Testis (tissue), 3 donors: ENCODE data around the gene ABHD12. TPM values are rescaled to one million over a fixed set of nuclear protein-coding genes. Genes with fewer than 3 reads are reported as not detected.

Experiments
- DNase-seq: peaks from one replicate; pipeline ENCODE4 v3.0.0-alpha.2; 2019
- H3K27ac ChIP-seq, 2 donors: fragments of 200-600 bp; sonication (generic); one replicate each; pipeline ENCODE4 v1.5.1; 2019
- H3K27me3 ChIP-seq: fragments of 200-600 bp; sonication (generic); one replicate; pipeline ENCODE4 v1.5.1; 2019
- H3K36me3 ChIP-seq: fragments of 200-600 bp; sonication (generic); one replicate; pipeline ENCODE4 v1.5.1; 2017; ENCODE audit warnings: low read depth; ENCODE audit errors: missing control alignments
- H3K4me1 ChIP-seq: fragments of 200-600 bp; sonication (generic); one replicate; pipeline ENCODE4 v1.5.1; 2019
- H3K4me3 ChIP-seq, 2 donors: fragments of 200-600 bp; sonication (generic); one replicate each; pipeline ENCODE4 v1.5.1; 2017 to 2019
- H3K9me3 ChIP-seq: fragments of 200-600 bp; sonication (generic); one replicate; pipeline ENCODE4 v1.5.1; 2017
- POLR2A ChIP-seq: fragments of 450-650 bp; IDR thresholded peaks from one replicate; pipeline ENCODE4 v1.6.1; 2017; ENCODE audit warnings: antibody characterized with exemption, mild to moderate bottlenecking, moderate library complexity
- WGBS, 2 donors: methylation state at CpG; one replicate each; pipeline ENCODE4 v1.1.5; 2018; 5-methylcytosine and 5-hydroxymethylcytosine counted together
- intact Hi-C: fragments of 100-400 bp; cut with DNase I; formaldehyde crosslinking; loops from one replicate; pipeline ENCODE4 v1.15.1; 2023; ENCODE audit warnings: low total_unique reads
- polyA plus RNA-seq: library from polyadenylated mRNA; stranded (reverse); fragments of 350-450 nt; fragmentation: Illumina TruSeq; extraction: RNeasy Lipid Tissue Mini Kit (QIAGEN cat#74804); gene quantifications from one replicate; pipeline ENCODE4 v1.2.3, GENCODE V29; 2014; ENCODE audit warnings: low read depth, low replicate concordance; ENCODE audit not compliant: insufficient read depth
- total RNA-seq, 2 donors: library from RNA; depleted of rRNA; stranded (reverse); fragments of >200 nt; gene quantifications; one replicate each; pipeline ENCODE4 v1.2.3, GENCODE V29; 2016
- TF ChIP-seq, protein P1 (sequence below), 3 experiments: fragments of 450-650 bp in 2 of 3; fragments of 200-600 bp in 1 of 3; sonication (generic) in 1 of 3; IDR thresholded peaks; one replicate each; pipeline ENCODE4 v1.5.1; 2016 to 2019; ENCODE audit warnings: antibody characterized with exemption in 3 of 3, mild to moderate bottlenecking in 2 of 3, moderate library complexity in 1 of 3

ABHD12 gene
- total and polyA plus RNA-seq, 3 donors from 2014 or later: 40.8 to 51.5 (median 47.5) TPM

DNA sequence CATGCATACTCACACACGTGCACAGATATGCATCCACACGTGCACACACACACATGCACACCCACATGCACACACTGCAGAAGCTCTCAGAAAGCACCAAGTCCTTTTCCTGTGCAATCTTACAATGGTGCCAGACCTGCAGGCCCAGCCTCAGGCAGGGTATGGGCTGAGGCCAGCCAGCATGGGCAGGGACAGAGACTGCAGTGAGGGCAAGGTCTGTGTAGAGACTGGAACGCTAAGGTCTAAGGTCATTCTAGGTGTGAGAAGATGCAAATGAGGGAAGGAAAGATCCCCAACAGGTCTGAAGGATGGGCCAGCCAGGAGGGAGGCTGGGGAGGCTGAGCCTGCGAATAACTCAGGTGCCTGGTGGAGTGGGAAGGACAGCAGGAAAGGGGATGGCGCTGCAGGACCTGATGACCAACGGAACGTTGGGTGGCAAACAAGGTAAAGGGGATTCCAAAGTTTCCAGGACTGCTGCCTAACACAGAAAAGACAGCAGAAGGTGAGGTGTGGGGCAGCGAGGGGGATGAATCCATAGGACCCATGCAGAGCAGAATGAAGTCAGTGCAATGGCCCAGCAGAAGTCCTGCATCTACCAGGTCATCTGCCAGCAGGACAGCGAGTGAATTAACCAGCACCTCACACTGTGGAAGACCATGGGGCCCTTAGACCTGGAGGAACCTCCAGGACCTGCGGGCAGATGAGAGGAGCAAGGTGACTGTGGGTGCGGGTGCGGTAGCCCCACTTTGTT lies 67.0 kb downstream of the ABHD12 start:
- H3K27ac ChIP-seq: no peak overlapping the region
- intact Hi-C loops: no loop called here
- no peak overlapping the region for H3K4me3 ChIP-seq
- no peaks in the 10 kb centered on the region for H3K9me3 ChIP-seq
- DNase-seq: no peak
- H3K36me3 ChIP-seq: no peaks in the 10 kb centered on the region
- TF ChIP-seq POLR2A: no peak
- TF ChIP-seq, protein P1, sequence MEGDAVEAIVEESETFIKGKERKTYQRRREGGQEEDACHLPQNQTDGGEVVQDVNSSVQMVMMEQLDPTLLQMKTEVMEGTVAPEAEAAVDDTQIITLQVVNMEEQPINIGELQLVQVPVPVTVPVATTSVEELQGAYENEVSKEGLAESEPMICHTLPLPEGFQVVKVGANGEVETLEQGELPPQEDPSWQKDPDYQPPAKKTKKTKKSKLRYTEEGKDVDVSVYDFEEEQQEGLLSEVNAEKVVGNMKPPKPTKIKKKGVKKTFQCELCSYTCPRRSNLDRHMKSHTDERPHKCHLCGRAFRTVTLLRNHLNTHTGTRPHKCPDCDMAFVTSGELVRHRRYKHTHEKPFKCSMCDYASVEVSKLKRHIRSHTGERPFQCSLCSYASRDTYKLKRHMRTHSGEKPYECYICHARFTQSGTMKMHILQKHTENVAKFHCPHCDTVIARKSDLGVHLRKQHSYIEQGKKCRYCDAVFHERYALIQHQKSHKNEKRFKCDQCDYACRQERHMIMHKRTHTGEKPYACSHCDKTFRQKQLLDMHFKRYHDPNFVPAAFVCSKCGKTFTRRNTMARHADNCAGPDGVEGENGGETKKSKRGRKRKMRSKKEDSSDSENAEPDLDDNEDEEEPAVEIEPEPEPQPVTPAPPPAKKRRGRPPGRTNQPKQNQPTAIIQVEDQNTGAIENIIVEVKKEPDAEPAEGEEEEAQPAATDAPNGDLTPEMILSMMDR (IDR thresholded peaks at IDR 0.05): no peak
- H3K4me1 ChIP-seq: peaks cover 4% of the 10 kb centered on the region
- no peaks in the 10 kb centered on the region for H3K27me3 ChIP-seq
- 93 to 95% methylated on average over 12 of the region's 12 CpGs for WGBS, 2 donors

DNA sequence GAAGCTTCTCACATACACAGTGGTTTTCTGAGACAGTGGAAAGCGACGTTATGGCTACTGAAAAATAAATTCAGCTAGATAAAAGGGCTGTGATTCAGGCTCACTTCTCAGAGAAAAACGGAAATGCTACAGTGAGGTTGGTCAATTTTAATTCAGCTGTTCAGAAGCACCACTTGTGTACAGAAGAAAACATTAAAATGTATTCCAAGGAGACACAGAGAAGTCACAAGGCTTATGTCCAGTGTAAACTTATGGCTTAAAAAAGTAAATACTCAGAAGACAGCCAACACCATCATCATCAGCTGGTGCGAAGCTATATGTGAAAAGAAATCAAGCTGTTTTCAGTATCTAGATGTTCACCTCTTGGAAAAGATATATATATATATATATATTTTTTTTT lies 68.6 kb downstream of the ABHD12 start:
- Histone ChIP-seq H3K36me3 (no peaks in the 10 kb centered on the region), H3K4me1 (peaks cover 4% of the 10 kb centered on the region), H3K27ac (no peak overlapping the region), H3K4me3 (no peak overlapping the region), H3K27me3 (no peaks in the 10 kb centered on the region), H3K9me3 (no peaks in the 10 kb centered on the region)
- WGBS, 2 donors: 90 to 95% methylated on average over 4 of the region's 4 CpGs
- DNase-seq: no peak
- TF ChIP-seq POLR2A: no peak
- TF ChIP-seq, protein P1 (IDR thresholded peaks at IDR 0.05): no peak
- intact Hi-C loops: no loop called here

DNA sequence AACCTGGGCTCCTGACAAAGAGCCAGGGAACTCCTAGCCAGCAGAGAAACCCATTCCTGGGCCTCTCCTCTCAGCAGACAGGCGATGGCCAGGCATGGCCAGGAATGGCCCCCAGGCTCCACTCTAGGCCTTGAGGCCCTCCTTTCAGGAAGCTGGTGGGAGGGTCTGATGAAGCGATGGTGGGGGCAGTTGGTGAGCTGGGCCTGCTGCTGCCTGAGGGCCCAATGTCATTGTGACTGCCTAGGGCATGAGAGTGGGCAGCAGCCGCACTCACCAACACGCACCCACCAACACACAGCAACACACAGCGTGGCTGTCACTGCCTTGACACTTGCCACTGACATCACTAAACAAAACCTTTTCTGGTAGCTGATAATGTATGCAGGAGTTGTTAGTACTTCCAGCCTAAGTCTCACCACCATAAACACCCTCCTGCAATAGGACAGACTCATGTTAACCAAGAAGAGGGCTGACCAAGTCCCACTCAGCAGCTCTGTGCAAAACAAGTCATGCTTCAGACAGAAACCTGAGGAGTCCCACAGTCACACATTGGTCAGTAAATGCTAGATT lies 69.3 kb downstream of the ABHD12 start:
- intact Hi-C loops: no loop called here
- Histone ChIP-seq H3K4me3 (no peak overlapping the region), H3K36me3 (no peaks in the 10 kb centered on the region), H3K4me1 (peaks cover 4% of the 10 kb centered on the region), H3K27me3 (no peaks in the 10 kb centered on the region), H3K9me3 (no peaks in the 10 kb centered on the region), H3K27ac (no peak overlapping the region)
- DNase-seq: no peak
- TF ChIP-seq, protein P1 (IDR thresholded peaks at IDR 0.05): no peak
- TF ChIP-seq POLR2A: no peak
- 85 to 92% methylated on average over 4 to 5 of the region's 5 CpGs for WGBS, 2 donors

DNA sequence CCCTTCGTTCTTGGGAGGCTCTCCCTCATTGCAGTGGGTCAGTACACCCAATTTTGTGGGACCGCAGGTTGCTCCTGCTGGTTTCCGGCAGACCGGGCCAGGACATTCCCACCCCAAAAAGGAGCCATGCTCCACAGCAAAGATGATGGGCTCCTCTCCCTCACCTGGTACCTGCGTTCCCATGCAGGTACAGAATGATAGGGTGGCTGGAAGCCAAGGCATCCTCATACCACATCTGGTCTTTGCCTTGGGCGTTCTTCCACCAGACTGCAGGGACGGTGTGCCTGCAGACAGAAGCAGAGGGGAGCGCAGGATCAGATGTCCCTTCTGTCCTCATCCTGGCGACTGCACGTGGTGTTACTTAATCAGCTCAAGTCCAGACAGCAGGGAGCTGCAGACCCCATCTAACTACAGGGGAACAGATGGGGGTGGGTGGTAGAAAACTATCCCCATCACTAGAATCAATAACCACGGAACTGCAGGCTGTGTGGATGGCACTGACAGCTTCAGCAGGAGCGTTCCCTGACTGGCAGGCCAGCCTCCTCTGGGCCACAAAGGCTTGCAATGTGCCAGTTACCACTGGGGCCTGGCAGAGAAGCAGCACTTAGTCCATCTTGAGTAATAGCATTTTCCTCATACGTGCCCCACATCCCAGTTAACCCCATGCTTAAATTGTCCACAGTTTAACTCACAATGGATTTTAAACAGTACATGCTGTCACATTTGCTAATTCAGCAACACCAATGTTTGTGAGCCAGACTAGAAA lies 70.4 kb downstream of the ABHD12 start:
- peaks cover 4% of the 10 kb centered on the region for H3K4me1 ChIP-seq
- intact Hi-C loops: no loop called here
- H3K9me3 ChIP-seq: no peaks in the 10 kb centered on the region
- H3K27ac ChIP-seq: no peak overlapping the region
- DNase-seq: no peak
- 75 to 83% methylated on average over 10 to 13 of the region's 13 CpGs for WGBS, 2 donors
- no peaks in the 10 kb centered on the region for H3K36me3 ChIP-seq
- no peak for TF ChIP-seq POLR2A
- TF ChIP-seq, protein P1 (IDR thresholded peaks at IDR 0.05): no peak
- H3K4me3 ChIP-seq: no peak overlapping the region
- H3K27me3 ChIP-seq: no peaks in the 10 kb centered on the region
